Ovary (tissue), 10 donors: Measurements from ENCODE around the gene LRRC37A2. TPM values are rescaled to one million over a fixed set of nuclear protein-coding genes. Genes with fewer than 3 reads are reported as not detected.
"Not testable (repeated sequence)": the region's sequence is repeated elsewhere in the genome, so short reads cannot be mapped to it uniquely, and the experiment has no call there.

Source experiments
- DNase-seq, 5 donors: peaks; one replicate each; pipeline ENCODE4 v3.0.0-alpha.2; 2019 to 2020
- H3K27ac ChIP-seq, 2 donors: fragments of 200-600 bp; one replicate each; pipeline versions ENCODE4 v1.5.1 to v1.8.0; 2019 to 2022
- H3K27me3 ChIP-seq: fragments of 200-600 bp; one replicate; pipeline ENCODE4 v1.8.0; 2022
- H3K36me3 ChIP-seq: fragments of 200-600 bp; sonication (generic); one replicate; pipeline ENCODE4 v1.5.1; 2019
- H3K4me1 ChIP-seq: one replicate; pipeline ENCODE4 v1.8.1; 2013; ENCODE audit warnings: mild to moderate bottlenecking, moderate library complexity; ENCODE audit not compliant: insufficient read depth
- H3K4me3 ChIP-seq: fragments of 200-600 bp; sonication (generic); one replicate; pipeline ENCODE4 v1.5.1; 2017
- H3K9me3 ChIP-seq, 2 donors: fragments of 200-600 bp in 1 of 2; sonication (generic) in 1 of 2; one replicate each; pipeline versions ENCODE4 v1.5.1 to v1.8.1; 2013 to 2019; ENCODE audit warnings: mild to moderate bottlenecking in 1 of 2, moderate library complexity in 1 of 2
- WGBS, 3 donors: extraction: QIAGEN DNeasy Blood & Tissue Kit in 1 of 3; methylation state at CpG; one replicate each; pipeline versions ENCODE4 v1.1.5 to v1.1.7; 2013 to 2017; 5-methylcytosine and 5-hydroxymethylcytosine counted together
- intact Hi-C, 4 donors: fragments of 100-400 bp; cut with DNase I; formaldehyde crosslinking; loops; one replicate each; pipeline versions ENCODE4 v1.11.0 to v1.15.1; 2022 to 2023
- long read RNA-seq, 3 donors: library from polyadenylated mRNA in 2 of 3; unstranded in 2 of 3; transcript quantifications; one replicate each; pipeline ENCODE4 v2.0.0 and lab custom pipeline, GENCODE V29; 2021 to 2026
- polyA plus RNA-seq, 2 donors: library from polyadenylated mRNA; stranded (reverse); fragments of 200-250 nt in 1 of 2; fragments of 350-450 nt in 1 of 2; fragmentation: Illumina TruSeq in 1 of 2; extraction: RNeasy Lipid Tissue Mini Kit (QIAGEN cat#74804) in 1 of 2; gene quantifications; one replicate each; pipeline ENCODE4 v1.2.3, GENCODE V29; 2013 to 2014
- total RNA-seq, 7 donors: library from RNA; depleted of rRNA in 2 of 7; stranded (reverse); fragments of >200 nt in 2 of 7; fragmentation: NEBNext Ultra II Directional in 3 of 7; extraction: Animal tissue kit (Norgen Biotek cat#: 25700) in 3 of 7; gene quantifications; one replicate each; pipeline versions ENCODE4 v1.1.0 to v1.2.4, GENCODE V29; 2016 to 2023
- donor health status: DM: no; HTN: no; CAD: no; lungs with moderate emphysema.
- donor health status: DM: no; HTN: no; CAD: no.
- donor health status: Bipolar disorder and iron deficiency.
- donor health status: DM: yes; HTN: yes; CAD: no.
- donor health status: DM: no; HTN: no; CAD: no.
- donor health status: DM: yes; HTN: yes; CAD: no.

The LRRC37A2 gene
- total RNA-seq (10 to 100 TPM in 4 of 7 donors, 1 to 10 TPM in 3; 8.3 to 19.4 (median 10.3) TPM), polyA plus RNA-seq (1 to 10 TPM; 2.7 to 4.1 TPM)
- long read RNA-seq, donor 1, partial matches to known transcripts = 1 of 13 reads
- long read RNA-seq, donor 1, other reads (novel, unspliced or antisense) = 9 of 13 reads
- long read RNA-seq, donor 2, transcript LRRC37A2-202 (6 exons, 3,082 nt) = major isoform, 10 of 15 reads
- long read RNA-seq, donor 2, partial matches to known transcripts = 5 of 15 reads
- long read RNA-seq, donor 2, other reads (novel, unspliced or antisense) = 0 of 15 reads
- long read RNA-seq, donor 3, partial matches to known transcripts = 1 of 15 reads
- long read RNA-seq, donor 3, other reads (novel, unspliced or antisense) = 13 of 15 reads

DNA sequence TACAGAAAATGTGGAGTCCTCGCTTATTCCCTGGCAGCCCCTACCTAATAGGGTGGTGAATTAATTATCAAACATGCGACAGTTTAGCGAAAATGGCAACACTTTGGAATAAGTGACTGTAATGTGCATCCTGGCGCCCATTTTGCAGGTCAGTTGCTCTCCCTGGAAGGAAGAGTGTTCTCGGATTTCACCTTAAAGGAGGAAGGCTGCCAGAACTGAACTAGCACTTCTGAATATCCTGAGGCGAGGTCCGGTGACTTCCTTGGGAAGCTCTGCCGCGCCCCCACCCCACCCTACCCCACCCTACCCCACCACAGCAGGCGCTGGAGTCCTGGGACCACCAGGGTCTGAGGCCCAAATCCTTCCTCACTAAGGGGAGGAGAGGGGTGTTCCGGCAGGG is at the start of gene LRRC37A2:
TSS of gene LRRC37A2 (plus strand) at position 301 of the 400 bp plus-strand sequence. CDS start 245 bp downstream, outside the sequence.
- H3K9me3 ChIP-seq, H3K4me1 ChIP-seq, H3K27ac ChIP-seq, DNase-seq, H3K4me3 ChIP-seq, intact Hi-C loops, H3K36me3 ChIP-seq, H3K27me3 ChIP-seq: not testable (repeated sequence)
- 86 to 90% methylated on average over 3 of the region's 11 CpGs; no CpG with 5 or more reads in 1 of the 3 donors for WGBS, 3 donors

DNA sequence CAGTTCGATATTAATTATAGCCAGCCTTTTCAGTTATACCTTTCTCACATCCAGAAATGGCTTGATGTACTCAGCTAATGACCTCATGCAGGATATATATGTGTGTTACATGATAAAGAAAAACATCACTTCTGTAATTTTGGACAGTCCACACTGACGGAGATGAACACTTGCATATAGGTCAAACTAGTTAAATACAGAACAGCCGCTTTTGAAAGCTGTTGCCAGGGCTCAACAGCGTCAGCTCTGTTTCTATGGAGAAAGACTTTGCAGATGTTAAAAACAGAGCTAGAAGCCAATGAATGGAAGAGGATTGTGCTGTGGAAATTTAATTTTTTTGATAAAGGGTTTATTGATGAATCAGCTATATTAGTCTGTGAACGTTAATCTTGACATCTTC is 44.6 kb upstream of the LRRC37A2 start:
- H3K4me3 ChIP-seq, H3K27me3 ChIP-seq, intact Hi-C loops, H3K36me3 ChIP-seq, DNase-seq, H3K27ac ChIP-seq, H3K4me1 ChIP-seq, H3K9me3 ChIP-seq: not testable (repeated sequence)
- WGBS, 3 donors = 91 to 94% methylated on average over 3 to 4 of the region's 5 CpGs; no CpG with 5 or more reads in 1 of the 3 donors

DNA sequence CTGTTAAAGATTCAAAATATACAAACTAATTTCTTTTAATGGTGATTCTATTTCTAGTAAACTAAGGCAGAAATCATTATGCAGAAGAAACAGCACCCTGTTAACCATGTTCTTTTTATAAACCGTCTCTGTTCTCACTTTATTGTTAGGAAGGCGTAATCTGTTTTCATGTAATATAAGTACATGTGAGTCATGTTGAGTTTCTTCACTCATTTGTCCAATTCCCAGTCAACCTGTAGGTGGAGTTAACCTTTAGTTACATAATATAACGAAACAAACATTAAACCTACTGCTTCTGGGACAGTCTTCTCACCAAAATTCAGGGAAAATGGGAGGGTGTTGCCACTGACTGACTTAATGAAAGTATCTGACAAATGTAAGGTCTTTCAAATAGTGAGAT is 37.8 kb upstream of the LRRC37A2 start:
- H3K27me3 ChIP-seq, H3K36me3 ChIP-seq, intact Hi-C loops, H3K9me3 ChIP-seq, H3K4me3 ChIP-seq, H3K27ac ChIP-seq, DNase-seq, H3K4me1 ChIP-seq: not testable (repeated sequence)
- 91 to 100% methylated on average over 1 of the region's 3 CpGs; no CpG with 5 or more reads in 1 of the 3 donors for WGBS, 3 donors

DNA sequence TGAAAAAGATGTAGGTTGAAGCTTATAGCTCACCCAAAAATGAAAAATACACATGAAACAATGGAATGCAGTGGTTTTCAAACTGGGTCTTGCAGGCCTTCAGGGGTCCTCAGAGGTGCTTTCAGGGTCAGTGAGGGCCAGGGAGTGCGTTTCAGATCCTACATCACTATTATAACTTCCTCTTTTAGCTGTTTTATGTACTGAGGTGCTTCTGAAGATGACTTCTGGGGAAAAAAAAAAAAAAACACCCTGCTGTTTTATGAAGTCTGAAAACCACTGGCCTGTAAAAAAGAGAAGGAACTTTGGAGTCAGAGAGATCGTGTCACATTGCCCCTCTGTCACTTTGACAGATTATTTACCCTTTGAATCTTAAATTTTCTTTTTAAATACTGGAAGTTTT is 36.7 kb upstream of the LRRC37A2 start:
- intact Hi-C loops, DNase-seq, H3K4me1 ChIP-seq, H3K9me3 ChIP-seq, H3K4me3 ChIP-seq, H3K27ac ChIP-seq, H3K36me3 ChIP-seq, H3K27me3 ChIP-seq: not testable (repeated sequence)
- 100% methylated on average over 1 of the region's 2 CpGs; no CpG with 5 or more reads in 2 of the 3 donors for WGBS, 3 donors

DNA sequence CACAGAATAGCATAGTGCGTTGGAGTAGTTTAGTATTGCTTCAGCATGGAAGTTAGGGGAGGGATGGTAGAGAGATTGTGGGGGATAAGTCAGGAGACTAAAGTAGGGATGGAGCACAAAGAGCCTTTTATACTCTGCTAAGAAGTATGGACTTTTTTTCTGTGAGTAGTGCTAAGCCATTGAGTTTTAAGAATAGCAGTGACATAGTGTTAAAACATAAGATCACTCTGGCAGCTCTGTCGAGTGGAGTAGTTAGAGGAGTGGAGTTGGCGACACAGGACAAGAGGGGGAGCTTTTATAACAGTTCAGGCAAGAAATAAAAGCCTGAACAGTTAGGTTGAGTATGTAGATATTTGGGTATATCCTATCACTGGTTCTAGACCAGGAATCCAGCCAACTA is 33.4 kb upstream of the LRRC37A2 start:
- H3K27me3 ChIP-seq, H3K27ac ChIP-seq, H3K9me3 ChIP-seq, DNase-seq, intact Hi-C loops, H3K4me1 ChIP-seq, H3K36me3 ChIP-seq, H3K4me3 ChIP-seq: not testable (repeated sequence)
- no CpG with 5 or more reads among the region's 3 CpGs for WGBS, 3 donors

DNA sequence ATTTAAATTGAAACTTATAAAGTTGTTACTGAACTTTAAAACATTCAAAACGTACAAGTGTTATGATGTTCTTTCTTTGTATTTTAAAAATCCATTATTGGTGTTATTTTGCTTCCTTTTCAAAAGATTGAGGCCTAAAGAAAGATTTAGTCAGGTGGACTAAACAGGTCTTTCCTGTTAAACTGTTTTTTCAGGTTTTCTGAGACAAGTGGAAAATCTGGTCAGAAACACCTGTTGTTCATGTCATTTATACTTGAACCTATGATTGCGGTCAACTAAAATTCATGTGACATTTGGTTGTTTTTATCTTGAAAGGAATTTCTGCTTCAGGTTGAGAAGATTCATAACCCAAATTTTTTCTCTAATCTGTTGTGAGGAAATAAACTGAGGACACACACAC is 31.0 kb upstream of the LRRC37A2 start:
- intact Hi-C loops, H3K27ac ChIP-seq, H3K4me3 ChIP-seq, H3K4me1 ChIP-seq, H3K9me3 ChIP-seq, DNase-seq, H3K27me3 ChIP-seq, H3K36me3 ChIP-seq: not testable (repeated sequence)
- no CpG with 5 or more reads among the region's 2 CpGs for WGBS, 3 donors

DNA sequence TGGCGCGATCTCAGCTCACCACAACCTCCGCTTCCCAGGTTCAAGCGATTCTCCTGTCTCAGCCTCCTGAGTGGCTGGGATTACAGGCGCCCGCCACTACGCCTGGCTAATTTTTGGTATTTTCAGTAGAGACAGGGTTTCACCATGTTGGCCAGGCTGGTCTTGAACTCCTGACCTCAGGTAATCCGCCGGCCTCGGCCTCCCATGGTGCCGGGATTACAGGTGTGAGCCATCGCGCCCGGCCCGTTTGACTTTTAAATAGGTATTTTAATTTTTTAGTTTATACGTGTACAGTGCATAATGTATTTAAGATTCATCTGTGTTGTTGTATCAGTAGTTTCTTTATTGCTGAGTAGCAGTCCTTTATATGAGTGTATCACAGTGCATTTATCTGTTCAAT is 20.2 kb upstream of the LRRC37A2 start:
- intact Hi-C loops, H3K4me1 ChIP-seq, DNase-seq, H3K9me3 ChIP-seq, H3K27ac ChIP-seq, H3K4me3 ChIP-seq, H3K36me3 ChIP-seq, H3K27me3 ChIP-seq: not testable (repeated sequence)
- 94 to 97% (median 94%) methylated on average over 11 to 13 of the region's 16 CpGs for WGBS, 3 donors

DNA sequence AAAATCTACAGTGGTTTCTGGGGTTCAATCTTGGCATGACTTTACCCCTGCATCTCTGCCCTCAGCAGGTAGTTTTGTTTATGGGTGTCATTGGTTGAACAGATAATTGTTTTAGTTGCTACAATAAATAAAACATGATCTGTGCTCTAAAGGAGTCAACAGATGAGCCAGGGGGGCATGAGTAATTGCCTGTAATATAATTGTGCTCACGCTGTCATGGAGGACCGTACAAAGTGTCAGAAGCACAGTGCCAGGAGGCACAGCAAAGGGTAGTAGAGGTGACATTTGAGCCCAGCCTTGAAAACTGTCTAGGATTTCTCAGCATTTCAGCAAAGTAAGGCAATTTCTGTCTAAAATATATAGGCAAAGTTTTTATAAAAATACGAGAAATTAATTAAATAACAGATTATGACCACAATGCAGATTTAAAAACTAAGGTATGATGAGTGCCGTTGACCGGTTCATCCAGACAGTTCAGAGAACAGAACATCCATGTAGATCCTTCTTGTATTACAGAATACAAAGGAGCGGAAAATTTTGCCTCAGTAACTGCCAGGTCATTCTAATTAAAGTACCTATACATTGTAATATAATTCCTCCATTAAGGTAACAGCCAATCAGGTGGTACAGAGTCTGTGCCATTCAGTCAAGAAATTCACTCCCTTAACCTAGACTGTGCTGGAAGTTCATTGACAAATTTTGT is 12.7 kb upstream of the LRRC37A2 start:
- H3K27me3 ChIP-seq, H3K36me3 ChIP-seq, H3K4me3 ChIP-seq, DNase-seq, H3K4me1 ChIP-seq, intact Hi-C loops, H3K27ac ChIP-seq, H3K9me3 ChIP-seq: not testable (repeated sequence)
- no CpG with 5 or more reads among the region's 6 CpGs for WGBS, 3 donors

DNA sequence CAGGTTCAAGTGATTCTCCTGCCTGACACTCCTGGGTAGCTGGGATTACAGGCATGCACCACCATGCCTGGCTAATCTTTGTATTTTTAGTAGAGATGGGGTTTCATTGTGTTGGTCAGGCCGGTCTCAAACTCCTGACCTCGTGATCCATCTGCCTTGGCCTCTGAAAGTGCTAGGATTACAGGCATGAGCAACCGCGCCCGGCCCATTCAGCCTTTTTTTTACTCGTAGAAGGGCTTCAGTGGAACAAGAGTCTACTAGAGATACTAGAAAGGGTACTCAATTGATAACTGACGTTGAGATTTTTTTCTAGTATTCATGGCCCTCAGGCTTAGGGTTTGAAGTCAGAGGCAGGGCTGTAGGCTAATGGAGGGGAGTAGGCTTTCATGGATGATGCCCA is 6.4 kb upstream of the LRRC37A2 start:
- H3K4me3 ChIP-seq, intact Hi-C loops, H3K27me3 ChIP-seq, H3K9me3 ChIP-seq, DNase-seq, H3K4me1 ChIP-seq, H3K36me3 ChIP-seq, H3K27ac ChIP-seq: not testable (repeated sequence)
- WGBS, 3 donors = 93 to 99% (median 94%) methylated on average over 3 to 7 of the region's 7 CpGs

DNA sequence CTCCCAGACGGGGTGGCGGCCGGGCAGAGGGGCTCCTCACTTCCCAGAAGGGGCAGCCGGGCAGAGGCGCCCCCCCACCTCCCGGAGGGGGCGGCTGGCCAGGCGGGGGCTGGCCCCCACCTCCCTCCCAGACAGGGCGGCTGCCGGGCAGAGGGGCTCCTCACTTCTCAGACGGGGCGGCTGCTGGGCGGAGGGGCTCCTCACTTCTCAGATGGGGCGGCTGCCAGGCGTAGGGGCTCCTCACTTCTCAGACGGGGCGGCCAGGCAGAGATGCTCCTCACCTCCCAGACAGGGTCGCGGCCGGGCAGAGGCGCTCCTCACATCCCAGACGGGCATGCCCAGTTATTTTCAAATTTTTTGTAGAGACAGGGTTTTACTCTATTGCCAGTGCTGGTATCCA is 22.4 kb downstream of the LRRC37A2 start:
- H3K27me3 ChIP-seq, H3K4me1 ChIP-seq, intact Hi-C loops, H3K27ac ChIP-seq, H3K9me3 ChIP-seq, H3K4me3 ChIP-seq, H3K36me3 ChIP-seq: not testable (repeated sequence)
- DNase-seq = peak; percentile 6 to 29 (median 14)
- 92 to 97% (median 93%) methylated on average over 19 to 22 of the region's 22 CpGs for WGBS, 3 donors

DNA sequence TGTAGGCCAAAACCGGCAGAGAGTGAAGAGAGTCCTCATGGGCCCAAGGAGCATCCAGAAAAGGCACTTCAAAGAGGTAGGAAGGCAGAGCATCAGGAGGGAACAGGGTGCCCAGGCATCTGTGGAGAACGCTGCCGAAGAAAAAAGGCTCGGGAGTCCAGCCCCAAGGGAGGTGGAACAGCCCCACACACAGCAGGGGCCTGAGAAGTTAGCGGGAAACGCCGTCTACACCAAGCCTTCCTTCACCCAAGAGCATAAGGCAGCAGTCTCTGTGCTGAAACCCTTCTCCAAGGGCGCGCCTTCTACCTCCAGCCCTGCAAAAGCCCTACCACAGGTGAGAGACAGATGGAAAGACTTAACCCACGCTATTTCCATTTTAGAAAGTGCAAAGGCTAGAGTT is 36.3 kb downstream of the LRRC37A2 start:
- H3K4me3 ChIP-seq, intact Hi-C loops, H3K9me3 ChIP-seq, H3K27ac ChIP-seq, H3K27me3 ChIP-seq, H3K36me3 ChIP-seq, H3K4me1 ChIP-seq: not testable (repeated sequence)
- peak in 3 of 5 donors; percentile 4 to 27 (median 15) for DNase-seq
- 94 to 96% (median 95%) methylated on average over 8 to 9 of the region's 10 CpGs for WGBS, 3 donors

DNA sequence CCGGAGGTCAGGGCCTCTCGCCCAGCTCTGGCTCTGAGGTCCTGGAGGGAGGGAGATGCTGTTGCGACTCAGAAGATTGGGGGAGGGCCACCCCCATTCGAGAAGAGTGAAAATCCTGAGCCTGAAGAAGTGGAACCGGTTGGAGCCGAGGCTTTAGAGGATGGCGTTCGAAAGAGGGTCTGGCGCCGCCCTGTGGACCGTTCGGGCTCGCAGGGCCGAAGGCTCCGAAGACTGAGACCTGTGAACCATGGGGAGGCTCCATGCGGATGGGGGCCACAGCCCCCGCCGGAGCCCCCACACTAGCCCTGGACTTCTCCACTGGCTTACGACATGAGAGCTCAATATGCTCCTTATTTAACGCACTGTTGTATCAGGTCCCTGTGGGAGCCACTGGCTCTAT is 46.9 kb downstream of the LRRC37A2 start:
- H3K27me3 ChIP-seq, DNase-seq, H3K4me3 ChIP-seq, intact Hi-C loops, H3K9me3 ChIP-seq, H3K27ac ChIP-seq, H3K36me3 ChIP-seq, H3K4me1 ChIP-seq: not testable (repeated sequence)
- no CpG with 5 or more reads among the region's 20 CpGs for WGBS, 3 donors
